NCI-H2196 treated with DMSO at 0.1 percent for 48 hours (cell line): ENCODE measurements around the gene NECTIN4.
A peak's percentile ranks its signal among the peaks of the same experiment; 100 is the strongest.

ENCODE experiments used
- DNase-seq: peaks from one replicate; lab custom pipeline; 2025; ENCODE audit not compliant: unreplicated experiment; lab: John Stamatoyannopoulos, UW

Gene NECTIN4

DNA sequence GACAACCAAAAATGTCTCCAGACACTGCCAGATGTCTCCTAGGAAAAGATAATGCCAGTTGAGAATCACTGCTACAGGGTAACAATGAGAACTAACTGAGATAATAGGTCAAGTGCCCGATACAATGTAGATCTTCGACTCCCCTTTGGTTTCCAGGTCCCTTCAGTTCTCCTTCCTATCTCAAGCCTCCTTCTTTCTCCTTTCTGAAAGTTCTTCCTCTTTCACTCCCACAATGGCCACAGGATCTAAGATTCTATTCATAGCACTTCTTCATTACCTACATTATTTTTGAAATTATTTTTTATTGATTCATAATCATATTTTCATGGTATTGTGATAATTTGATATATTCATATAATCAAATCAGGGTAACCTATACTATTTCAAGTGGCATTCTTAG, 22.2 kb upstream of the NECTIN4 start:
- DNase-seq = no peak

DNA sequence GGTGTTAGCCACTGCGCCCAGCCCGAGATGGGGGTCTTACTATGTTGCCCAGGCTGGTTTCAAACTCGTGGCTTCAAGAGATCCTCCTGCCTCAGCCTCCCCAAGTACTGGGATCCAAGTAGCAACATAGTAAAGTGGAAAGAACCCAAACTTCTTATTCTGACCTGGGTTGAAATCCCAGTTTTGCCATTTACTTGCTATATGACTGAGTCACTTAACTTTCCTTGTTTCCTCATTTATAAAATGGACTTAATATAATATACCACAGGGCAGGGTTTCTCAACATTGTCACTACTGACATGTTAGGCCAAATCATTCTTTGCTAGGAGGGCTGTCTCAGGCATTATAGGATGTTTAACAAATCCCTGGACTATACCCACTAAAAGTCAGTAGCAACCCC, 21.8 kb upstream of the NECTIN4 start:
- DNase-seq = no peak

DNA sequence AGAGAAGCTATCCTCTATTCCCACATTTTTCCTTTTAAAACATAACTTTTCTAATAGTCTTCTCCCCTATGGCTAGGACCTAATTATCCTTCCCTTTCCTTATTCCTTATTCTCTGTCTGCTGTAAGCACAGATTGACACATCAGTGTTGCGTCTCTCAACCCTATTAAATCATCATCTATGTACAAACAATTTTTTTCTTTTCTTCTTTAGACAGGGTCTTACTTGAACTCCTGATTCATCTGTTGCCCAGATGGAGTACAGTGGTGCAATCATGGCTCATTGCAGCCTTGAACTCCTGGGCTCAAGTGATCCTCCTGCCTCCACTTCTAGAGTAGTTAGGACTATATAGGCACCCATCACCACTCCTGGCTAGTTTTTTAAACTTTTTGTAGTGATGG, 17.1 kb upstream of the NECTIN4 start:
- DNase-seq = no peak

DNA sequence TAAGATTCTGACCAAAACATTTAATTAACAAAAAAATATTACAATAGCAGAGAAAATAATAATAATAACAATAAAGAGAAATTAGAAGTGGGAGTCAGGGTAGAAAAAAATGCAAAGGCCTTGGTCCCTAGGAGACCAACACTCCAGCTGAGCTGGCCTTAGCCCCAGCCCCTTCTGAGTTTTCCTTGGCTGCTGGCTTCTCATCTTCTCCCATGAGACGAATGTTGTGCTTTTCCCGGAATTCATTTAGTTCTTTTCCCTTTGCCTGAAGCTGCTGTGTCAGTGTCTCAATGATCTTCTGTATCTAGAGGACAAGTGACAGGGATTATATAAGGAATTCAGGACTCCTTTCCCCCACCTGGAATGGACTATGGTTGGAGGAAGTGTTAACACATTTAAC, 11.2 kb upstream of the NECTIN4 start:
- no peak for DNase-seq

DNA sequence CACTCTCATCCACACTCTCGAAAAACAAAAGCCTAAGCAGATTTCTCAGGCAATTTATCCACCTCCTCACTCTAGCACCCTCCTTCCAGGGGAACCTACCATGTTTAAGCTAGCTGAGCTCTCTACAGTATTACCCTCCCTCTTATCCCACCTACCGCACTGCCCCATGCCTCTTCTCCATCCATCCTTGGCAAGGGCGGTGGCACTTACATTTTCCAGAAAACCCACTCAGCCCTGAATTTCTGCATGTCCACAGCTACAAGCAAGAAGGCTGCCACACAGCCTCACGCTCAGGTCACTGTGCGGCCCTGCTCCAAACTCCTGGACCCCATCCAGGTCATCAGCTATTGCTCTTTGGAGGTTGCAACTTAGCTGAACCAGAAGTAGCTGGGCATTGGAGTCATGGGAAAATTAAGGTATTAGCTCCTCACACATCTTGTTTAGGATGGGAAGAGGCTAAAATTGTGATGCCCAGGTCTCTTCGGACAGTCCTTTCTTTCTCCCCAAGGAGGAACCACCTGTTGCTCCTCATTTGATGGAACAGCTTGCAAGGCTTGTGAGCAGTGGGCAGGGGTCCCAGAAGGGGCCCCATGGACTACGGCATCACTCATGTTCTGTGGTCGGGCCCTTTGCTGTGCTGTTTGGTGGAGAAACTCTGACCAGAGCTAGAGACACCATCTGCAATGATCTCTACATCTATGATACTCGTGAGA, 9.9 kb upstream of the NECTIN4 start:
- DNase-seq = no peak

DNA sequence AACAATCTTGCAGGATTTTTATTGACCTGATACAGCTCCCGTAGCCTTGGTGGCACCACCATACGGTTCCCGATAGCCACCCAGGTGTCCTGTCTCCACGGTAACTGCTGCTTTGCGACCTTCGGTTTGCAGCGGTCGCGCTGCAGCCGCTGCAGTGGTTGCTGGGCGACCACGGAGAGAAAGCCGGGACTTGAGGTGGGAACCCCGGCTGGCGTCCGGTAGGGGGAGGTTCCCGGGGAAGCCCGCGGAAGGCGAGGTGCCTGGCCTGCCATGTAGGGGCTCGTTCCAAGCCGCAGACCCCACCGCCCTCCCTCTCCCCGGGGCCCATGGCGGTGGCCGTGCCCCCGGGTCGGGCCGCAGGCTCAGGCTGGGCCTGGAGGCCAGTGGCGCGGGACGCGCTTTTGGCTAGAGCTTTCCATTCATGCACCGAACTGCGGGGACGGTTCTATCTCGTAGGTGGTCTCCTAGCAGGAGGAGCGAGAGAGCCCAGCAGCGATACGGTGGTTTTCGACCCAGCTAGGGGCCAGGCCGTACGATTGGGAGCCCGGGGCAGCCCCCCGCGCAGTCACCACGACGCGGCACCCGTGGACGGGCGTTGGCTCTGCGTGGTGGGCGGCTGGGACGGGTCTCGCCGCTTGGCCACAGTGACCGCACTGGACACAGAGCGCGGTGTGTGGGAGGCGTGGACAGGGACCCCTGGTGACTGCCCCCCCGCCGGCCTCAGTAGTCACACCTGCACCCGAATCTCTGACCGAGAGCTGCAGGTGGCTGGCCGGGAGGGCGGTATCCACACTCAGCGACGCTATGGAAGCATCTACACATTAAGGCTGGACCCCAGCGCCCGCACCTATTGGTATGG, 9.1 kb upstream of the NECTIN4 start, which contains the start of gene KLHDC9:
TSS of gene KLHDC9 (plus strand) at position 152 of the 859 bp plus-strand sequence. CDS start at position 327, 175 bp downstream.
- DNase-seq = peak; percentile 81

DNA sequence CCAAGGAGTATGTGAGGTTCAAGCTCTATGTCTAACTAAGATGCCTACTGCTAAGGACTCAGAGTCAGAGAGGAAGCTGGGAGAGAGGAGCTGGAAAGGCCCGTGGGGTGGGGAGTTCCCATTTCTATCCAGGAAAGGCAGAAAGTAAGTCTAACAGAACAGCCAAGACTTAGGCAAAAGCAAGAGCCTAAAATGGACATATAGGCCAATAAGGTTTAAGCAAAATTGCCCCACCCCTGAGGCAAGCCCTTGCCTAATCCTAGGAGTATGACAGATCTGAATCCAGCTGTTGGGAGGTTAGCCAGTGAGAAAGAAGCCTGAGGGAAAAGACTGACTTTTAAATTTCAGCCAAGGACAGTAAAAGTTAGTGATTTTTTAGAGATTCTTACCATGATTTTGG, 7.2 kb upstream of the NECTIN4 start:
- no peak for DNase-seq

DNA sequence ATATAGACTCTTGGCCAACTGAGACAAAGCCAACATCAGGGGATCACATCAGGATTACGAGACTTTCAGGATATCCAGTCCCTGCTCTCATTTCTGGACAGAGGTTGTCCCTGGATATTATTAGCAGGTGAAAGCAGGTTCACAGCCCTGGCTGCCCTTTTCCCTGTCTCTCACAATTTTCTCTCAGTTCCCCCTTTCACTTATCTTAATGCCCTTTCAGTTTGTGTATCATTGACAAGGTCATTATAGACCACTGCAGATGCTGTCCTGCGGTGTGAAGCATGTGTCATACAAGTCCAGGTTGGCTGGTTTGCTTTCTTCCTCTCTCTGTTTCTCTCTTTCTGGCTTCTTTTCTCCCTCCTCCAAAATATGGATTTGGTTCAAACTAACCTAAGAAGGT, 6.7 kb upstream of the NECTIN4 start:
- DNase-seq = no peak

DNA sequence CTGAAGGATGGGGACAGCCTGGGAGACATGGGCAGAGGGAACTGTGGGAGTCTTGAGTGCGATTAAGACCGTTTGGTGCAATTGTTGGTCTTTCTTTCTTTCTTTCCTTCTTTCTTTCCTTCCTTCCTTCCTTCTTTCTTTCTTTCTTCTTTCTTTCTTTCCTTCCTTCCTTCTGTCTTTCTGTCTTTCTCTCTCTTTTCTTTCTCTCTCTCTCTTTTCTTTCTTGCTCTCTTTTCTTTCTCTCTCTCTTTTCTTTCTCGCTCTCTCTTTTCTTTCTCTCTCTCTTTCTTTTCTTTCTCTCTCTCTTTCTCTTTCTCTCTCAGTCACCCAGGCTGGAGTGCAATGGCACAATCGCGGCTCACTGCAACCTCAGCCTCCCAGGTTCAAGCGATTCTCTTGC, 5.9 kb upstream of the NECTIN4 start:
- no peak for DNase-seq

DNA sequence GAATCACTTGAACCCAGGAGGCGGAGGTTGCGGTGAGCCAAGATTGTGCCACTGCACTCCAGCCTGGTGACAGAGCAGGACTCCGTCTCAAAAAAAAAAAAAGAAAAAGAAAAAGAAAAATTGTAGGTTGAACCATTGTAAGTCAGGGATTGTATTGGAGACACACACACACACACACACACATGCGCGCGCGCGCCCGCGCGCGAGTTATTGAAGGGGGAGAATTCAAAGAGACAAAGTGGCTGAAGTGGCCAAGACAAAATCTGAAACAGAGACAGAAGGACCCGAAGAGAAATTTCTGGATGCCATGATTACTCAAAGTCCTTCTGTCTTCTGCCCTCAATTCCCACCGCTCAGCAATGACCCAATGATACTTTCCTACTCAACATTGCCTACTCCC, 5.1 kb upstream of the NECTIN4 start:
- DNase-seq = no peak

DNA sequence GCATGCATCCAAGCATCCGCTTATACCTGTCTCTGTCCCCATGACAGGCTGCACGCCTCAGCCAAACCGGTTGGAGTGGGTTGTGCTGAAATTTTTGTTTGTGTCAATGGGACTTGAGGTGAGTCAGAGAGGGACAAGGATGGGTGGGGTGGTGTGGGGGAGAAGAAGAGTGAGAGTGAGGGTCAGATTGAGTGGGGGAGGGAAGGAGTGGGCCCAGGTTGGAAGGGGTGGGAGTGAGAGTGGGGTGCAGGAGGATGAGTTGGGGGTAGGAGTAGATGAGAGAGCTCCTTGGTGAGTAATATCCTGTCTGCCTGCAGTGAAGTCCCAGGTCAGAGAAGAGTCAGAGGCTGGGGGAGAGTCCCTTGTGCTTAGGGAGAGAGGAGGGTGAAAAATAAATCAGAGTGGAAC, 3.3 kb upstream of the NECTIN4 start:
- no peak for DNase-seq

DNA sequence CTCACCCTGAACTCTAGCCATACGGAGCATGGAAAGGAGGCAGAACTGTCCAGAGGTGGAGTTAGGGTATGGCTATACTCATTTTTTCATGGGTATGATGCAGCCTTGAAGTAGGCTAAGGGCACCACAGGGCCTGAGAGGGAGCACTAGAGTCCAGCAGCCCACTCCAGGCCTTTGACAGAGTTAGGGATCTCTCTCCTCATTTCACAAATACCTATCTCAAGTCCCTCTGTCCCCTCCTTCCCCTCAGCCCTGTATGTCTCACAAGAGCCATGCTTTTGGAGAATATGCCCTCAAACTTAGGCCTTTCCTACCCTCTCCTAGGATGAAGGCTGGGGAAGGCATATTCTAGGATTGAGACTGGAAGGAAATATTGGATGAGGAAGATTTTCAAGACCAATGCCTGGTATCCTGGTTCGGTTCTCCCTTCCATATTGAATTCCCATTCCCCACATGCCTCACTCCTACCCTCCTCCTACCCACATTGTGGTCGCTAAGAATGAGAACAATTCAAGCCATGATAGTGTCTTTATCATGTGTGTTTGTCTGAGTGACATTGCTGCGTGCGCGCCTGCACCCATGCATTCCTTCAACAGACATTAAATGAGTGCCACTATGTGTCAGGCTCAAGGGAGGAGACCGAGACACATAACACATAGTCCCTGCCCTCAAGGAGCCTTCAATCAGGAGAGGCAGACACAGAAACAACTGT, 2.6 kb upstream of the NECTIN4 start:
- no peak for DNase-seq

DNA sequence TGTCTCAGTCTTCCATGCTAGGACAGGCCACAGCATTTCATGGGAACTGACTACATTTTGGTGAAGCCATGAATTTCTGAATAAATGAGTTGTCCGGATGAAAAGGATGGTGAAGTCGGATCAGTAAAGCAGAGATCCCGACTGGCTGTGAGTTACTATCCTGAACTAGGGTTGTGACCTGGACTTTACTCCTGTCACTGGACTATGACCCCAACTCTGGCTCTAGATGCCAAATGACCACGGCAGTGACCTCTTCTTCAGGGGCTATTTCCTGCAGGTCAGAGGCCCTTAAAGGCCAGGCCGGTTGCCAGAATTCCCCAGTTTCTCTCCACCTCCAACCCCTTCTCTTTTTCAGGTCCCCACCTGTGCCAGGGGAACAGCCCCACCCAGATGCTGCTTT, 1.7 kb upstream of the NECTIN4 start:
- no peak for DNase-seq

DNA sequence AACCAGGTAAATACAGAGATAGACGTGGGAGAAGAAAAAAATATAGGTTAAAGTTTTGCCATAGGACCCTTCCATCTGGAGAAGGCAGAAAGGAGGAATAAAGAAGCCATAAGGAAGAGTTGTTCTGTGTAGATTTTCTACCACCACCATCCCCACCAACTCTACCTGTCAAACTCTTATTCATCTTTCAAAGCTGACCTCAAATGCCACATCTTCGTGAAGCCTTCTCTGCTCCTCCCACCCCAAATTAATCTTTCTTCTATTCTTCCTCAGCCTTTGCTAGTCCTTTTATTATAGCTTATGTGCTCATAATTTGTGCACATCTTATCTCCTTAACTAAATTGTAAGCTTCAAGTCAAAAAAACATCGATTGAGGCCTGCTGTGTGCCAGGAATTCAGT, 1.3 kb upstream of the NECTIN4 start:
- no peak for DNase-seq

DNA sequence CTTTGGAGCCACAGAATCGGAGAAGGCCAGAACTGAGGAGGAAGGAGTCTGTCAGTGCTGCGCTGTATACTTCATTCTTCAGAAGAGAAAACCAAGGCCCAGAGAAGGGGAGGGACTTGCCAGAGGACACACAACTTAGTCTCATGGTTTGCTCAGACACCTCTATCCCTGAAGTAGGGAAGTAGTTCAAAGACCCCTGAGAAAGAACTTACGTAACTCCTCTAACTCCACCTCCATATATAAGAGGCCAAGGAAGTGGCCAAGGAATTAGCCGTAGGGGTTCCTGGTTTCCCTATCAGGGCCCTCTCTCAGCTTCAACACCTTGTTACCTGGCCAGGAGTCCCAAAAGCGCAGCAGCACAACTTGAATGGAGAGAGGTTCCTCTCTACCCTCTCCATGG, 580 bp upstream of the NECTIN4 start:
- DNase-seq = no peak

DNA sequence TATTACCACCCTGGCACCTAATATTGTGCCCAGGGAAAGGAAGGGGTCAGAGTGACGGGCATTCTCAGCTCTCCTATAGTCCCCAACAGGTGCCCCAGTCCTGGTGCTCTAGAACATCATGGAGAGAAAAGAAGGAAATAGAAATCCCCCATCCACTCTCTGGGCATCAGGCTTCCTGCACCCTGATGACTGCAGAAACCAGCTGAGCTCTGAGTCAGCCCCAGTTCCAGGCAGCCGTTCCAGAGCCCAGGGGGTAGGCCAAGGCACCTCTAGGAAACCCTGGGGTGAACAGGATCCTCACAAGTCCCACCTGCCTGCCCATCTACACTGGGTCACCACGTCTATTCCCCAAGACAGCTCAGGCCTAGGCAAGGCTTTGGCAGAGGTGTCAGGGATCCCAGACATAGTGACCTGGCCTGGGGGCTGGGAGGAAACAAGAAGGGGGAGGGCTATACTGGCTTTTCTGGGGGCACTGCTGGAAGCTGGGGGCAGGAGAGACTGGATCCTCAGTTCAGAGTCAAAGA, 709 bp downstream of the NECTIN4 start:
- DNase-seq = no peak

DNA sequence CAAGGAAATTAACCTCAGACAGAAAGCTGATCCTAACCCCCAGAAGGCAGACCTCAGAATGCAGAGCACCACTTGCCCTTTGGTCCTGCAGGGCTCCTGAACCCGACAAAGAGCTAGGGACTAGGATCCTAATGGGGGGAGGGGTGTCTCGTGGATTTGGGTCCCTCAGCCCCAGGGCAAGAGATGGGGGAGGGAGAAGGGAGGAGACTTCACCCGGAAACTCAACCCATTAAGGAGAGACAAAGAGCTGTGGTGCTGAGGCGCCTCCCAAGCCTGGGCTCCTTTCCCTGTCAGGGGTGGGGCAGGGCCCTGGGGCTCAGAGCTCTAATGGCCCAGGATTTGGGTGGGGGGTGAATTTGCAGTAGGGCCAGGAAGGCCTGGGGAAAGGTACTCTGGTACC, 2.9 kb downstream of the NECTIN4 start:
- DNase-seq = no peak

DNA sequence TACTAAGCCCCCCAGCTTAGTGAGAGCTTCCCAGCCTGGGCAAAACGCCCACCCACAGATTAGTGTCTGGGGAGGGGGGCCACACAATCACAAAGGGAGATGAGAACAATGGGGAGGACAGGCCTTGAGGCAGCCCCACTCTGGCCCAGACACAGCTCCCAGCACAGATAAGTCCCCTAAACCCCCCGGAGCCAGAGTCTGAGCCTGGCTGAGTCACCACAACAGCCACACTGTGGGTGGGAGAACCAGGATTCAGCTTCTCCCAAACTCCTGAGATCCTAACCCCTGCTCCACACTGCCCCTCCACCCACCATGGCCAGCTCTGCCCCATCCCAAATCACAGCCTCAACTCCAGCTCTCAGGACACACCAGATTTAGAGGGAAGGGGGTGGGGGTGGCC, 4.2 kb downstream of the NECTIN4 start:
- no peak for DNase-seq

DNA sequence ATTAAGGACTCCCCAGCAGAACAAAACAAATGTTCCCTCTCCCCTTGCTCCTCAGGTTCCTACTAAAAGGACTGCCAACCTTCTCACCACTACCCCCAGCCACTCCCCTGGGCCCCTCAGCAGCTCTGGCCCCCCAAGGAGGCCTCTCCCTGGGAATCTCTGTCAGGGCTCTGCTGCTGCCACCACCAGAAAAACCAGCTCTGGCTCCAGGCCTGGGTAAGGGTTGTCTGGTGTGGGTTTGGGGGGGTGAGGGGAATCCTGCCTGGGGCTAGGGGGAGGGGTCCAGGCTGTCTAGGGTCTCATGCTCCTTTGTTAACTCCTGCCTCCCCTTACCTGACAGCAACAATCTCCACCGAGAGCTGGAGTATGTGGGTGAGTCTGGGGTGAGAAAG, 4.8 kb downstream of the NECTIN4 start:
- DNase-seq = no peak

DNA sequence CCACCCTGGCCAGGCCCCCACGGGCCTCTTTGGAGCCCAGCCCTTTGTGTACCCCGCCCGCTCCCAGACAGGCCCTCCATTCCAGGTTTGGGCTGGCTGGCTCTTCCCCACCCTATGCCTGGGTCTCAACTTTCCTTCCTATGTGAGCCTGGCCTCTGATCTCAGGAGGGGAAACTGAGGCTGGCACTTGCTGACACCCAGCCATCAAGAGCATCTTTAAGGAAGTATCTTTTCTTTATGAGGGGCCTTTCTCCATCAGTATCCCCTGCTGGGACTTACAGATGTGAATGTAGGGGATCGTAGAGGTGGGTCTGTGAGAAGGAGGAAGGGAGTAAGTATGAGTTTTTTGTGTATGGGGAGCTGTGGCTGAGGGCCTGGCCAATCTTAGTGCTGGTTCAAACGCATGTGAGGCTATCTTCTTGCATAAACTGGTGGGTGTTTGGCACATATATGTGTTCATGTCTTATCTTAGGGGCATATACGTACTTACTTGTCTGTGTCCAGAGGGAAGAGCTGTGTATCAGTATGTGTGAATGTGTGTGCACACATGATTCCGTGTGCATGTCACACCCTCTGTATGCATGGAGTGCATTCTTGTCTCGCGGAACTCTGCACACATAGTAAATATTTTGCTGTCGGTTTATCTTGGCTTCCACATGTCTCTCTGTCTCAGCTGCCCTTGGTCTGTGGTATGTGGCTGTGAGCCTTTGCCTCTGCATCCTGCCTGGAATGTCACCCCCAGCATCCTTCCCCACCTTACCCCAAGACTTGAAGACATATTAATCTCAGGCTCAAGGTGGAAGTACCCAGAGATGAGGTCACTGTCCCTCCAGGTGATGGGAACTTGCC, 5.4 kb downstream of the NECTIN4 start:
- no peak for DNase-seq
